ENCODE data around the gene SNX25. TPM values are rescaled to one million over a fixed set of nuclear protein-coding genes. Genes with fewer than 3 reads are reported as not detected.

SNX25 gene
- total and polyA plus RNA-seq, 2 of the 13 experiments (the other 11 are each of a cell fraction or from before 2014, with no cell fraction given), result 23.4 to 23.5 TPM

GRCh38 chr4:185217408-185217975 lies 8.1 kb downstream of the SNX25 start:
- Histone ChIP-seq H3K4me2 (ENCODE audit: low read depth, low read length) (no peak overlapping the region), H3K79me2 (ENCODE audit: insufficient read depth, low read length) (peaks cover 76% of the 10 kb centered on the region), H3K9me3 (ENCODE audit: low read length) (no peaks in the 10 kb centered on the region), H3K4me1 (ENCODE audit: insufficient read depth, low read length) (peaks cover 46% of the 10 kb centered on the region), H3K27ac (ENCODE audit: extremely low read length, insufficient read depth, low read length) (no peak overlapping the region), H3K4me3 (replicated peaks in 1 of 3; ENCODE audit: insufficient read depth in 1 of 3, low read depth in 2 of 3, low read length in 3 of 3) (no peak overlapping the region), H3K36me3 (replicated peaks in 1 of 2; ENCODE audit: control insufficient read depth in 1 of 2, insufficient read depth in 2 of 2, low read length in 2 of 2) (peaks cover 0 to 2% of the 10 kb centered on the region in 2 experiments; a peak in 1 of 5 replicates), H4K20me1 (ENCODE audit: insufficient read depth, low read length) (peaks cover 17% of the 10 kb centered on the region; the same call in 1 of the 2 replicates), H3K9ac (ENCODE audit: insufficient read depth, low read depth, low read length) (no peak overlapping the region), H3K27me3 (ENCODE audit: control insufficient read depth in 1 of 2, insufficient read depth in 2 of 2, low read length in 2 of 2) (no peaks in the 10 kb centered on the region), H2AFZ (ENCODE audit: low read length) (no peak overlapping the region)
- FAIRE-seq (no peak), DNase-seq (ENCODE audit: low spot score) (no peak), ATAC-seq (no peak)
- no TSS peak for BruUV-seq (replicated peaks)
- in situ Hi-C loops (cut with HindIII; ENCODE audit: extremely low pct_ligation_motif_present, low pct_unique_long_range_greater_than_20kb) (no loop called here), intact Hi-C loops (cut with micrococcal nuclease; ENCODE audit: unreplicated experiment) (no loop called here)
- TF ChIP-seq FOXA1 (IDR thresholded peaks at IDR 0.05), result no peak
- TF ChIP-seq FOXA1 (CRISPR knock-in tag; IDR thresholded peaks at IDR 0.05), result no peak
- TF ChIP-seq GABPA (IDR thresholded peaks at IDR 0.05; ENCODE audit: low read depth, low read length), result no peak
- TF ChIP-seq GABPA (CRISPR knock-in tag; IDR thresholded peaks at IDR 0.05; ENCODE audit: low read depth), result no peak
- TF ChIP-seq ZNF451 (CRISPR knock-in tag; IDR thresholded peaks at IDR 0.05), result no peak
- TF ChIP-seq ZNF430 (CRISPR knock-in tag; IDR thresholded peaks at IDR 0.05), result no peak
- no peak for TF ChIP-seq ZNF766 (CRISPR knock-in tag; IDR thresholded peaks at IDR 0.05; ENCODE audit: borderline replicate concordance)
- no peak for TF ChIP-seq AHR (CRISPR knock-in tag; IDR thresholded peaks at IDR 0.05)
- TF ChIP-seq ZBTB14 (CRISPR knock-in tag; IDR thresholded peaks at IDR 0.05), result no peak
- no peak for TF ChIP-seq AKAP8 (CRISPR knock-in tag; IDR thresholded peaks at IDR 0.05)
- no peak for TF ChIP-seq ZNF225 (CRISPR knock-in tag; IDR thresholded peaks at IDR 0.05)
- no peak for TF ChIP-seq TRAFD1 (CRISPR knock-in tag; IDR thresholded peaks at IDR 0.05; ENCODE audit: borderline replicate concordance)
- whole genome bisulfite sequencing (ENCODE audit: low lambda C conversion rate), result 97% methylated on average over 6 of the region's 6 CpGs
- POLR2A ChIA-PET, result interaction anchor here (0.9 kb wide), 1 partner anchor 15 kb away, joined by 3 read pairs; no protein-coding TSS in a partner anchor
- CTCF ChIA-PET (ENCODE audit: low intra/inter-chr PET ratio, low total read pairs), result no interaction called here
